Endothelial cell of umbilical vein (primary cell): ENCODE results near the gene HSPB6. TPM values are rescaled to one million over a fixed set of nuclear protein-coding genes. Genes with fewer than 3 reads are reported as not detected.

ENCODE experiments used
- BruUV-seq: library from RNA; stranded (reverse); fragments of 400-500 nt; replicated peaks from 2 replicates; lab custom pipeline; 2021; lab: Mats Ljungman, UMichigan
- CTCF ChIA-PET: fragments of 300-600, 350-600 bp; sonication (Branson Sonifier 250); formaldehyde crosslinking; loops from one replicate; lab custom pipeline; 2021; ENCODE audit warnings: antibody characterized with exemption, inconsistent platforms; lab: Charles Lee
- POLR2A ChIA-PET: fragments of 300-600, 350-600 bp; sonication (Branson Sonifier 250); formaldehyde crosslinking; loops from one replicate; lab custom pipeline; 2021; ENCODE audit warnings: antibody characterized with exemption, inconsistent platforms; lab: Charles Lee
- DNase-seq: peaks from one replicate; pipeline ENCODE4 v3.0.0-alpha.2; 2011; ENCODE audit warnings: low read depth, low spot score
- FAIRE-seq: peaks from 2 replicates; lab custom pipeline; 2011; peaks lifted over from hg19 to GRCh38; lab: Jason Lieb, UNC
- H2AFZ ChIP-seq: 2 replicates; pipeline ENCODE4 v1.6.0; 2012; ENCODE audit warnings: low read depth, low read length, control low read depth, inconsistent platforms
- H3K27ac ChIP-seq: 2 replicates; pipeline ENCODE4 v1.5.1; 2011; ENCODE audit warnings: low read depth, mild to moderate bottlenecking, control low read depth, low read length, moderate library complexity; ENCODE audit not compliant: insufficient read depth
- H3K27me3 ChIP-seq, 2 experiments: 2 replicates each; pipeline versions ENCODE4 v1.6.0 to v1.6.1; 2011; ENCODE audit warnings: low read length in 2 of 2, mixed read lengths in 1 of 2; ENCODE audit not compliant: control insufficient read depth in 2 of 2, insufficient read depth in 2 of 2
- H3K36me3 ChIP-seq, 2 experiments: 2 replicates in 1 of 2; 3 replicates in 1 of 2; pipeline ENCODE4 v1.5.1; 2011; ENCODE audit warnings: low read length in 2 of 2, mild to moderate bottlenecking in 1 of 2, moderate library complexity in 1 of 2; ENCODE audit not compliant: control insufficient read depth in 2 of 2, insufficient read depth in 2 of 2; ENCODE audit errors: extremely low read depth in 1 of 2
- H3K4me1 ChIP-seq: 3 replicates; pipeline ENCODE4 v1.5.1; 2011; ENCODE audit warnings: mild to moderate bottlenecking, low read length; ENCODE audit not compliant: control insufficient read depth, insufficient read depth; ENCODE audit errors: extremely low read depth
- H3K4me2 ChIP-seq: 2 replicates; pipeline ENCODE4 v1.6.1; 2011; ENCODE audit warnings: low read length, control low read depth, mixed read lengths; ENCODE audit not compliant: insufficient read depth
- H3K4me3 ChIP-seq, 3 experiments: fragments of 200-600 bp in 1 of 3; sonication (generic), shearing (Covaris generic) in 1 of 3; replicated peaks in 1 of 3; 2 replicates each; pipeline ENCODE4 v1.5.1; 2011 to 2016; ENCODE audit warnings: control low read depth in 3 of 3, low read length in 3 of 3, mild to moderate bottlenecking in 2 of 3, inconsistent platforms in 1 of 3, low read depth in 1 of 3, moderate library complexity in 1 of 3; ENCODE audit not compliant: insufficient read depth in 1 of 3
- H3K79me2 ChIP-seq: 2 replicates; pipeline ENCODE4 v1.6.0; 2012; ENCODE audit warnings: low read length, inconsistent platforms; ENCODE audit not compliant: control insufficient read depth, insufficient read depth
- H3K9ac ChIP-seq: replicated peaks from 2 replicates; pipeline ENCODE3; 2011; ENCODE audit warnings: low read length, control low read depth; ENCODE audit not compliant: insufficient read depth; ENCODE audit errors: extremely low read depth
- H3K9me1 ChIP-seq: replicated peaks from 3 replicates; pipeline ENCODE4 v1.6.0; 2011; ENCODE audit warnings: mild to moderate bottlenecking, low read length; ENCODE audit not compliant: control insufficient read depth, insufficient read depth; ENCODE audit errors: extremely low read depth
- H3K9me3 ChIP-seq: replicated peaks from 2 replicates; pipeline ENCODE4 v1.5.1; 2012; ENCODE audit warnings: low read length, inconsistent platforms; ENCODE audit not compliant: control insufficient read depth, insufficient read depth
- H4K20me1 ChIP-seq: replicated peaks from 2 replicates; pipeline ENCODE3; 2011; ENCODE audit warnings: mild to moderate bottlenecking, low read length; ENCODE audit not compliant: control insufficient read depth, insufficient read depth; ENCODE audit errors: extremely low read depth
- CTCF ChIP-seq, 2 donors: IDR thresholded peaks; 1 replicate in 1 of 2; 2 replicates in 1 of 2; pipeline ENCODE4 v1.5.1; 2011; ENCODE audit warnings: low read length in 2 of 2, mild to moderate bottlenecking in 2 of 2, moderate library complexity in 2 of 2, control low read depth in 1 of 2, inconsistent platforms in 1 of 2, low read depth in 1 of 2; ENCODE audit not compliant: insufficient read depth in 1 of 2; ENCODE audit errors: extremely low read depth in 1 of 2
- EZH2 ChIP-seq: IDR thresholded peaks from 2 replicates; pipeline ENCODE4 v1.6.1; 2012; ENCODE audit warnings: borderline replicate concordance, low read depth, mild to moderate bottlenecking, moderate library complexity, low read length, inconsistent platforms; ENCODE audit not compliant: severe bottlenecking
- FOS ChIP-seq: IDR thresholded peaks from 2 replicates; pipeline ENCODE4 v1.6.1; 2011; ENCODE audit warnings: mild to moderate bottlenecking, low read length, moderate library complexity, borderline replicate concordance; ENCODE audit not compliant: insufficient read depth
- GATA2 ChIP-seq: IDR thresholded peaks from 2 replicates; pipeline ENCODE4 v1.7.0; 2011; ENCODE audit warnings: low read depth, mild to moderate bottlenecking, moderate library complexity, mixed read lengths, low read length; ENCODE audit not compliant: insufficient read length, insufficient read depth
- JUN ChIP-seq: IDR thresholded peaks from 2 replicates; pipeline ENCODE4 v1.6.1; 2011; ENCODE audit warnings: borderline replicate concordance, low read depth; ENCODE audit not compliant: insufficient read length, insufficient read depth
- MAX ChIP-seq: IDR thresholded peaks from 2 replicates; pipeline ENCODE4 v1.6.1; 2011; ENCODE audit not compliant: insufficient read depth, insufficient read length
- MYC ChIP-seq: IDR thresholded peaks from one replicate; pipeline ENCODE4 v1.6.1; 2011; ENCODE audit warnings: mild to moderate bottlenecking, low read depth, low read length
- POLR2A ChIP-seq: IDR thresholded peaks from 2 replicates; pipeline ENCODE4 v1.6.1; 2012; ENCODE audit warnings: low read depth, mild to moderate bottlenecking, control low read depth, low read length
- POLR2AphosphoS5 ChIP-seq: IDR thresholded peaks from 2 replicates; pipeline ENCODE4 v1.6.1; 2012; ENCODE audit warnings: low read depth, mild to moderate bottlenecking, control low read depth, low read length, moderate library complexity; ENCODE audit not compliant: insufficient read depth
- dilution Hi-C: fragments of 300-500 bp; cut with MboI; formaldehyde crosslinking; loops from one replicate; pipeline ENCODE4 v1.15.0; 2019; ENCODE audit warnings: low sequenced_read_pairs; ENCODE audit not compliant: extremely low pct_ligation_motif_present
- intact Hi-C: fragments of 100-400 bp; cut with micrococcal nuclease; formaldehyde crosslinking; loops from one replicate; pipeline ENCODE4 v1.10.0; 2022
- polyA plus RNA-seq, 4 experiments: library from polyadenylated mRNA; depleted of rRNA in 3 of 4; stranded (reverse) in 3 of 4; unstranded in 1 of 4; fragments of >200 nt; gene quantifications; 2 replicates each; pipeline versions ENCODE4 v1.2.1 to v1.2.3, GENCODE V29; 2011 to 2012; ENCODE audit warnings: missing spikeins in 1 of 4
- total RNA-seq: library from RNA; stranded (reverse); gene quantifications from 2 replicates; pipeline ENCODE4 v1.2.3, GENCODE V29; 2021

HSPB6 gene
- total and polyA plus RNA-seq, 2 donors (not counting 3 experiments of a cell fraction or from before 2014, with no cell fraction given) = 3.4 to 6.2 TPM

- H3K27ac ChIP-seq = no peak overlapping the region
- H3K27me3 ChIP-seq = no peaks in the 10 kb centered on the region
- H3K9me3 ChIP-seq = no peaks in the 10 kb centered on the region
- no peaks in the 10 kb centered on the region for H4K20me1 ChIP-seq
- intact Hi-C loops (no loop called here), dilution Hi-C loops (no loop called here)
- H2AFZ ChIP-seq = no peak overlapping the region
- H3K9me1 ChIP-seq = no peaks in the 10 kb centered on the region
- ChIA-PET CTCF (interaction anchor here (1.1 to 1.2 kb wide), 2 partner anchors 19 to 115 kb away, joined by 3 read pairs; partner anchors contain the start of gene LIN37), POLR2A (no interaction called here)
- H3K9ac ChIP-seq = no peak overlapping the region
- FAIRE-seq (no peak), DNase-seq (no peak)
- no peaks in the 10 kb centered on the region for H3K79me2 ChIP-seq
- no peak overlapping the region for H3K4me2 ChIP-seq
- H3K4me3 ChIP-seq = no peak overlapping the region
- no peaks in the 10 kb centered on the region for H3K4me1 ChIP-seq
- peaks cover 3 to 6% of the 10 kb centered on the region in 2 experiments for H3K36me3 ChIP-seq
- BruUV-seq = no TSS peak
- TF ChIP-seq POLR2AphosphoS5 (no peak), EZH2 (no peak), POLR2A (no peak), MAX (no peak), CTCF (IDR thresholded peaks at IDR 0.05; ENCODE audit: extremely low read depth in 1 of 2, insufficient read depth in 1 of 2, low read depth in 1 of 2, low read length in 2 of 2) (no peak), FOS (no peak), MYC (no peak), GATA2 (no peak), JUN (no peak)
Measured at GRCh38 chr19:35767288-35768081, 10.7 kb upstream of the HSPB6 start.
